Measurements from ENCODE around the gene FYB1. TPM values are rescaled to one million over a fixed set of nuclear protein-coding genes. Genes with fewer than 3 reads are reported as not detected.

The FYB1 gene
- total RNA-seq, 1 experiment from 2014 or later: 1.3 TPM

- no TSS peak for BruUV-seq (replicated peaks)
- Mint-ChIP-seq H3K27ac (ENCODE audit: unreplicated experiment) (no peak overlapping the region), H3K9me3 (ENCODE audit: unreplicated experiment) (peaks cover 13% of the 10 kb centered on the region), H3K27me3 (ENCODE audit: insufficient read depth, unreplicated experiment) (no peaks in the 10 kb centered on the region), H3K4me3 (ENCODE audit: unreplicated experiment) (no peak overlapping the region), H3K4me1 (ENCODE audit: low read depth, unreplicated experiment) (no peaks in the 10 kb centered on the region), H3K36me3 (ENCODE audit: insufficient read depth, unreplicated experiment) (no peaks in the 10 kb centered on the region)
- no peaks in the 10 kb centered on the region for H3K36me3 ChIP-seq (ENCODE audit: control insufficient read depth, insufficient read depth, low read length)
- no peak overlapping the region for H3K4me3 ChIP-seq (ENCODE audit: low read depth, low read length)
- peaks cover 8% of the 10 kb centered on the region for H3K9me3 ChIP-seq
- TF ChIP-seq CTCF (IDR thresholded peaks at IDR 0.05; ENCODE audit: insufficient read depth in 1 of 2, low read depth in 1 of 2, low read length in 1 of 2, severe bottlenecking in 1 of 2, unreplicated experiment in 1 of 2): no peak
- H3K27me3 ChIP-seq (replicated peaks; ENCODE audit: control insufficient read depth, insufficient read depth, low read length): no peaks in the 10 kb centered on the region
- intact Hi-C loops (cut with micrococcal nuclease; ENCODE audit: unreplicated experiment): no loop called here
- ChIA-PET CTCF (no interaction called here), POLR2A (no interaction called here)
- no peaks in the 10 kb centered on the region for H3K4me1 ChIP-seq
- no peak for DNase-seq
Measured at GRCh38 chr5:39092581-39093351, 126.6 kb downstream of the FYB1 start.

GRCh38 chr5:39091940-39092580 is 127.3 kb downstream of the FYB1 start:
- Mint-ChIP-seq H3K27me3 (ENCODE audit: insufficient read depth, unreplicated experiment) (no peaks in the 10 kb centered on the region), H3K4me3 (ENCODE audit: unreplicated experiment) (no peak overlapping the region), H3K9me3 (ENCODE audit: unreplicated experiment) (peaks cover 13% of the 10 kb centered on the region), H3K36me3 (ENCODE audit: insufficient read depth, unreplicated experiment) (no peaks in the 10 kb centered on the region), H3K4me1 (ENCODE audit: low read depth, unreplicated experiment) (no peaks in the 10 kb centered on the region), H3K27ac (ENCODE audit: unreplicated experiment) (no peak overlapping the region)
- BruUV-seq (replicated peaks): no TSS peak
- intact Hi-C loops (cut with micrococcal nuclease; ENCODE audit: unreplicated experiment): no loop called here
- Histone ChIP-seq H3K27me3 (replicated peaks; ENCODE audit: control insufficient read depth, insufficient read depth, low read length) (no peaks in the 10 kb centered on the region), H3K4me1 (no peaks in the 10 kb centered on the region), H3K4me3 (ENCODE audit: low read depth, low read length) (no peak overlapping the region), H3K36me3 (ENCODE audit: control insufficient read depth, insufficient read depth, low read length) (no peaks in the 10 kb centered on the region), H3K9me3 (peaks cover 8% of the 10 kb centered on the region)
- DNase-seq: no peak
- POLR2A ChIA-PET: no interaction called here
- no peak for TF ChIP-seq CTCF (IDR thresholded peaks at IDR 0.05; ENCODE audit: insufficient read depth in 1 of 2, low read depth in 1 of 2, low read length in 1 of 2, severe bottlenecking in 1 of 2, unreplicated experiment in 1 of 2)
- CTCF ChIA-PET: no interaction called here

GRCh38 chr5:39083968-39084367 is 135.4 kb downstream of the FYB1 start:
- CTCF ChIA-PET: no interaction called here
- BruUV-seq (replicated peaks): no TSS peak
- intact Hi-C loops (cut with micrococcal nuclease; ENCODE audit: unreplicated experiment): no loop called here
- no peak overlapping the region for H3K4me3 ChIP-seq (ENCODE audit: low read depth, low read length)
- H3K27me3 Mint-ChIP-seq (ENCODE audit: insufficient read depth, unreplicated experiment): peaks cover 3% of the 10 kb centered on the region
- H3K4me1 Mint-ChIP-seq (ENCODE audit: low read depth, unreplicated experiment): no peaks in the 10 kb centered on the region
- TF ChIP-seq CTCF (IDR thresholded peaks at IDR 0.05; ENCODE audit: insufficient read depth in 1 of 2, low read depth in 1 of 2, low read length in 1 of 2, severe bottlenecking in 1 of 2, unreplicated experiment in 1 of 2): no peak
- no peaks in the 10 kb centered on the region for H3K27me3 ChIP-seq (replicated peaks; ENCODE audit: control insufficient read depth, insufficient read depth, low read length)
- H3K9me3 Mint-ChIP-seq (ENCODE audit: unreplicated experiment): no peaks in the 10 kb centered on the region
- H3K36me3 ChIP-seq (ENCODE audit: control insufficient read depth, insufficient read depth, low read length): no peaks in the 10 kb centered on the region
- H3K27ac Mint-ChIP-seq (ENCODE audit: unreplicated experiment): no peak overlapping the region
- no peaks in the 10 kb centered on the region for H3K36me3 Mint-ChIP-seq (ENCODE audit: insufficient read depth, unreplicated experiment)
- no peaks in the 10 kb centered on the region for H3K4me1 ChIP-seq
- H3K9me3 ChIP-seq: no peaks in the 10 kb centered on the region; the same call in 1 of the 2 replicates
- no peak for DNase-seq
- POLR2A ChIA-PET: no interaction called here
- H3K4me3 Mint-ChIP-seq (ENCODE audit: unreplicated experiment): no peak overlapping the region

Data from Caco-2 (cell line).